ENCODE results near the gene SAMD14.

The SAMD14 gene

DNA sequence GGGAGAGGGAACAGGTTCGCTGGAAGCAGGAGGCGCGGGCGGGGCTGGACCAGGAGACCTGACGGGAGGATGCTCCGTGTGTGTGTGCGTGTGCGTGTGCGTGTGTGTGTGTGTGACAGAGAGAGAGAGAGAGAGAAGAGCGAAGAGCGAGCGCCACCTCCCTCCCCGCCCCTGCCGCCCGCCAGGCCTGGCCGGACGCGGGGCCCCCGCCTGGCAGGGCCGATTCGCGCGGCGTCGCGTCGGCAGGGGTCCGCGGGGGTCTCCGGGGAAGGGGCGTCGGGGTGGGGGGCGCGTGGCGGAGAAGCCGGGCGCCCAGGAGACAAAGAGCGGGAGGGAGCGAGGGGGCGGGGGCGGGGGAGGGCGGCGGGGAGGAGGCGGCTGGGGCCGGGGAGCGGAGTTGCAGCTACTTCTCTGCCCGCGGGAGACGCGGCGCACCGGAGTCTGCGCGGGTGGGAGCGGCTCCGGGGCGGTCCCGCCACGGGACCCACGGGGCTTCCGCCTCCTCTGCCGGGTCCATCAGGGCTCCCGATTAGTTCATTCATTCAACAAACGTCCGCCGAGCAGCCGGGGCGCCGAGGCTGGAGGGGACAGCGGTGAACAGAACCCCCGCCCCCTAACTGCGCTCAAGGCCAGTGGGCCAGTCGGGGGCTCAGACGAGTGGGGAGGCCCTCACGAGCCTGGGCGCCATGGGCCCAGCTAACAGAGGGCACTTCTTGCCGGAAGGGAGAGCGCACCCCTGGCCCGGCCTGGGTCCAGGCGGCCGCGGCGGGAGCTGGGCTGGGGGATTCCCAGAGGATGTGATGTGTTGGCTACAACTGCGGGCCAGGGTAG is at the start of gene SAMD14:
SAMD14 (minus strand) TSS at position 433 of the 831 bp plus-strand sequence. CDS start 5,201 bp downstream, outside the sequence.
- DNase-seq, result no peak

DNA sequence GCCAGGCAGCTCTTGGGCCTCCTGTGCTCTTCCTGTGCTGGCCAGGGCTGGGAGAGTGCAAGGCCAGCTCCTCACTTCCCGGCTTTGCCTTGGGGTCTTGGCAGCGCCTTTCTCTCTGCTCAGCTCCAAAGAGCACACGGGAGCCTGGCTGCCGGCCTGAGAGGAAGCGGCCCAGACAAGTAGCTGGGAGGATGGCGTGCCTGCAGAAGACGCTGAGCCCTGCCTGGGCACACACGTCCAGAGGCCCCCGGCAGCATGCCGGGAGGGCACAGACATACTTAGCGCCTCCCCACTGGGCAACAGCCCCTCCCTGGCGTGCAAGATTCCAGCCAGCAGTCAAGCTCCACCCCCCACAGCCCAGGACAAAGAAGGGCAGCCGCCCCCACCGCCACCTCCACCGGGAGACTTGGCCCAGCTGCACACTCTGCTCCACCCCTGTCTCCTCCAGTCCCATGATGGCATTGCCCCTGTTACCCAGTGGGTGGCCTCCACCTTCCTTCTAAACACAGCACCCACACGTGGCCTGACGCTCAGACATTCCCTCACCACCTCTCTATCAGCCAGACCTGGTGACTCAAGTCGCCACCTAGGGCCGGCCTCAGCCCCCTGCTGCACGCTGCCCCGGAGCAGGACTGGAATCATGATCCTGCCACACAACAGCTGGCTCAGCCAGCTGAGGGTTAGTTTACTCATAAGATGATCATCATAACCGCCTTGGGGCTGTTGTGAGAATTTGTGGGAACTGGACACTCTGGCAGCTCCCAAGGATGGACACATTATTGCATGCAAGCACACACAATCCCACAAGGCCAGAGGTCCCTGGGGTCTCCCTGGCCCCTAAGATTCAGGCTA is 48.2 kb upstream of the SAMD14 start:
- DNase-seq, result no peak

DNA sequence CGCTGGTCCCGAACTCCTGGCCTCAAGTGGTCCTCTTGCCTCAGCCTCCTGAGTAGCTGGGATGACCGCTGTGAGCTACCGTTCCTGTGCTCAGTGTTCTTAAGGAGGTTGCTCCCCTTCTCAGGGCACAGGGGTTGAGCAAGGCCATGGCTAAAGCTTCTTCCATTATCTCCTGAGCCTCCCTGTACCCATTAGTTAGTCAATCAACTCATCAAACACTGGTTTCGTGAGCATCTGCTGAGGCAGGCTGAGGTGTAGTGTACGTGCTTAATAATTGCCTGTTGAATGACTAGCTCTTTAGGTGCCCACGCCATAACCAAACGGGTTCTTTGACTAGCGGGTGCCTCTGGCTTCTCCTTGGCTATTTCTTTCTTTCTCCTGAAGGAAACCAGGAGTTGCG is 47.5 kb upstream of the SAMD14 start:
- no peak for DNase-seq

DNA sequence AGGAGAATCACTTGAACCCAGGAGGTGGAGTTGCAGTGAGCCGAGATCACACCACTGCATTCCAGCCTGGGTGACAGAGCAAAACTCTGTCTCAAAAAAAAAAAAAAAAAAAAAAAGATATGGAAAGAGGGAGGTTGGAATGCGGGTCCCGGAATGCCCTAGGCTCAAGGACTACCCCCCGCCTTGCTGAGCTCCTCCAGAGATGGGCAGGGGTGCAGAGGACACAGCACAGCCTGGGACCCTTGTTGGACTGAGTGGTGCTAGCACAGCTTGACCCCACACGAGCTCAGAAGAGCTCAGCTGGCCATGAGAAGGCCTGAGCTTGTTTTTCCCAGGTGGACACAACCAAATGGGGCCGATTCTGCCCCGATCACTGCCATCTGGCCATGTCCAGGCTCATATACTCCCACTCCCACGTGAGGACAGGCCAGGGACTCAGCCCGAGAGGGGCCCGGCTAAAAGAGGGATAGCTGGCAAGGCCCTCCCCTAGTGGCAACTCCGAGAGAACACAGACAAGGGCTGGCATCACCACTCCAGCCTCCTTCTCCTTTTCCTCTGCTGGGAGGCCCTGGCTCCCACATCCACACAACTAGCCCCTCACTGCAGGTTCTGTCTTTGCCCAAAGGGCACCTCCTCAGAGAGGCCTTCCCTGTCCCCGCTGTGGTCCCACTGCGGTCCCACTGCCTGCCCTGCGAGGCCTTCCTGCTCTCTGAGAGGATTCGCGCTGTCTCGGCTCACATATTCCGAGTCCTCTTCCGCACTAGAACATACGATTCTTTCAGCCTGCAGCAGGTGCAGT is 46.8 kb upstream of the SAMD14 start:
- DNase-seq, result no peak

- no peak for DNase-seq
These were observed 45.3 kb upstream of the SAMD14 start for GRCh38 chr17:50175035-50175807.

DNA sequence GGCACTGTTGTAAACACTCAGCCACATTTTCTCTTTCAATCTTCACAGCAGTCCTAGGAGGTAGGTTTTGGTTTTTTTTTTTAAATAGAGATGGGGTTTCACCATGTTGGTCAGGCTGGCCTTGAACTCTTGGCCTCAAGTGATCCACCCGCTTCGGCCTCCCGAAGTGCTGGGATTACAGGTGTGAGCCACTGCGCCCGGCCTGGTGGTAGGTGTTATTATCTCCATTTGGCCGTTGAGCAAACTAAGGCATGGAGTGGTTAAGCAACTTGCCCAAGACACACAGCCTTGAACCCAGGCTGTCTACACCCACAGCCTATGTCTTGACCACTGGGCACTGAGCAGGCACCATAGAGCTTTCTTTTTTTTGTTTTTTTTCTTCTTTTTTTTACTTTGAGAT is 44.5 kb upstream of the SAMD14 start:
- no peak for DNase-seq

DNA sequence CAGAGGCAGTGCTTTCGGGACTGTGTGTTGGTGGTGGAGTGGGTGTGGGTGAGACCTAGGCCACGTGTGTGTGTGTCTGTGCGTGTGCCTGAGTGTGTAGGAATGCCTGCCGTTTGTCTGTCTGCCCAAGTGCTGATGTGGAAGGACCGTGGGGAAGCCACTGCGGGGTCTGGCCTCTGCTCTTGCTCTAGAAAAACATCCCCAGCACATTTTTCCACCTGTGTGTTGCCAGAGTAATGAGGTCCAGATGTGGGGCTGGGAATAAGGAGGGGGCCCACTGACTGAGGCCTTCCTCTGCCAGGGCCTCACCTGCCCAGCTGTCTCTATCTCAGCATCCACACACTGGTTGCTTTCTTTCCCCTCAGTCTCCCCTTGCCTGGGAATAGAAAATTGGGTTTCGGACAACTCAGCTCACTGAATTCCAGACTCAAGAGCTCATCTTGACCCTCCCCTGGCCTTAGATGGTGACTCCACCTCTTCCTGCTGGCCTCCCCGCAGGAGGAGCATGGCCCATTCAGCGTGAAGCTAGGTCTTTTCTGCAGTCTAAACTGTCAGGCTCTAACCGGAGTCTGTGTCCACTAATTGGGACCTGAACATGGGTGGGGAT is 43.5 kb upstream of the SAMD14 start:
- DNase-seq, result no peak

DNA sequence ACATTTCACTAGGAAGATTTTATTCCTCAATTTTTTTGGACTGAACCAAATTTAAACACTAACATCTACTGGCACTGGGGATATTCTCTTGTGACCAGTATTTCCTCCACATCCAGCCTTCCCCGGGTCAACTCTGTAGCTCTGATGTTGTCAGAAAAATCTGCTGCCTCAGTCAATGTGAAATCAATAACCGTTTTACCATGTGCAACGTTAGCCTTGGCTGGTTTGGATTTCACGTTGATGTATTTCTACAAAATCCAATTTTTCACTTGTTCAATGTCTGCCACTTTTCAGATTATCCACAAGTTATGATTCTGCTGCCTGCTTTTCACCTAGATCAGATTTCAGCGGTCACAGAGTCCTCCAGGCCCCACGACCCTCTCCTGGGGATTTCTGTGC is 43.0 kb upstream of the SAMD14 start:
- no peak for DNase-seq

DNA sequence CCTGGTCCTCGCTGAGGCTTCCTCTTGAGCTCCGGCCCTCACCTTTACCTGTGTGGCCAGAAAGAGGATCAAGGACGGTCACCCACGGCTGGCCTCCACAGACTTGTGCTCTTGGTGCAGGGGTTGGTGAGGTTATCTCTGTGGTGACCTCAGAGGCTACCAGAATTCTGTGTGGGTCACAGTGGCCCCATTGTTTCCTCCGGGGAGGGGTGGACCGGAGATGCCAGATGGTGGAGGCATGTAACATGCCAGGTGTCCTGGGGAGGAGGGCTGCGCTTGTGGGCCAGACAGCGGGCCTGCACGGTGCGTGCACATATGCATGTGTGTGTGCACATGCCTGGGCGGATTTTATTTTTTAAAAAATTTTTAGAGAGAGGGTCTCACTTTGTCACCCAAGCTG is 42.2 kb upstream of the SAMD14 start:
- no peak for DNase-seq

GRCh38 chr17:50171371-50172071 is 41.6 kb upstream of the SAMD14 start:
- DNase-seq, result no peak

DNA sequence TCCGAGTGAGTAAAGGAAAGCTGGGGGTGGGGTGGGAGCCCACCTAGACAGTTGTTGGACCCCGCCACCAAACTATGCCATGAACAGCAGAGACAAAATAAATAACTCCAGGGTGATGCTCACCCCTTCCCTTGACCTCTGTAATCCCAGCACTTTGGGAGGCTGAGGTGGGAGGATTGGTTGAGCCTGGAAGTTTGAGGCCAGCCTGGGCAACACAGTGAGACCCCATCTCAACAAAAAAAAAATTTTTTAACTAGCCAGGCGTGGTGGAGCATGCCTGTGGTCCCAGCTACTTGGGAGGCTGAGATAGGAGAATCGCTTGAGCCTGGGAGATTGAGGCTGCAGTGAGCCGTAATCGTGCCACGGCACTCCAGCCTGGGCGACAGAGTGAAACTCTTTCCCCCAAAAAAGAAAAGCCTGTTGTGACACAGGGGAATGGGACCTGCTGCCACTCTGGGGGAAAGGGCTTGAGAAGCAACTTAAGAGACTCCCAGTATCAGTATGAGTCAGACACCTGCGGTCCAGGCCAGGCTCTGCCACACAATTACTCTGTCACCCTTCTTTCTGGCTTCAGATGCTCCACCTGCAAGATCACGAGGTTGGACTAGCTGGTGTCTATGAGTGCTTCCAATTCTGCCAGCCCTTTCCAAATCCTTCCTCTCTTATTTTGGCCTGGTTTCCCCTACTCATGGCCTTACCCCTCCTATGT is 40.9 kb upstream of the SAMD14 start:
- DNase-seq, result no peak

DNA sequence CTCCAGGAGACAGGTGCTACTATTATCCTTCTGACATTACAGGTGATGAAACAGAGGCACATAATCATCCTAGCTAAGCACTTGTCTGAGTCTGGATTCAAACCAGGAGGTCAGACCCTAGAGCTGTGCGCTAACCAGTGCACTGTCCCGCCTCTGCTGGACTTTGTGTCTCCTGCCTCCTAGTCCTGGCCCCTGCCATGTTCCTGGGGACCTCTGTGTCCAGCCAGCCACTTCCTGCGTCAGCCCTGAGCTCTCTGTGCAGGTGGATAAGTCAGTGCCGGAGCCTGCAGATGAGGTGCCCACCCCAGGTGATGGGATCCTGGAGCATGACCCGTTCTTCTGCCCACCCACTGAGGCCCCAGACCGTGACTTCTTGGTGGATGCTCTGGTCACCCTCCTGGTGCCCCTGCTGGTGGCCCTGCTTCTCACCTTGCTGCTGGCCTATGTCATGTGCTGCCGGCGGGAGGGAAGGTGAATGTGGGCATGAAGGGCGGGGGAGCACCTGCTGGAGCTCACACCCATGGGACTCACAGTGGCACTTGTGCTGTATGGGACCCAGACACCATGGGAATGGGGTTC is 40.0 kb upstream of the SAMD14 start:
- DNase-seq, result no peak

DNA sequence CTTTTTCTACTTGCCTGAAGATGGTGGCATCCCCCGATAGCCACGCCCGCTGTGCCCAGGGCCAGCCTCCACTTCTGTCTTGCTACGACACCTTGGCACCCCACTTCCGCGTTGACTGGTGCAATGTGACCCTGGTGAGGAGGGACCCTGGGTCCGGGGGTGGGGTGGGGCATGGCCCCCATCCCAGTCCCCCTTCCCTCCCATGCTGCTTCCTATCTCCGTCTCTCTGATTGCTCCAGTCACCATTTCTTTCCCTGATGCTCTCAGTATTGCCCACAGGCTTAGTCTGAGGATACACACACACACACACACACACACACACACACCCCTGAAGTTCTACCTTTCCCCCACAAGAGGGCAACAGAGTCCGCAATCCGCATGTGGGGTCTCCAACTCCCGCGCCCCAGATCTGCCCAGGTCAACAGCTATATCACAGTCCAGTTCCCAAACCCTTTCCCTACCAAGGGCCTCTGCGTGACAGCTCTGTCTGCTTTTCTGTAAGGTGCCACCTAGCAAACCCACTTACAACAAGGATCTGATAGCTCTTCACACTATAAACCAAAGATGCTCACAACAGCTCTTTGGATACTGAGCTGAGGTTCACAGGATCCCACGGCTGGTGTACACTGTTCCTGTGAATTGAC is 39.3 kb upstream of the SAMD14 start:
- DNase-seq, result no peak

DNA sequence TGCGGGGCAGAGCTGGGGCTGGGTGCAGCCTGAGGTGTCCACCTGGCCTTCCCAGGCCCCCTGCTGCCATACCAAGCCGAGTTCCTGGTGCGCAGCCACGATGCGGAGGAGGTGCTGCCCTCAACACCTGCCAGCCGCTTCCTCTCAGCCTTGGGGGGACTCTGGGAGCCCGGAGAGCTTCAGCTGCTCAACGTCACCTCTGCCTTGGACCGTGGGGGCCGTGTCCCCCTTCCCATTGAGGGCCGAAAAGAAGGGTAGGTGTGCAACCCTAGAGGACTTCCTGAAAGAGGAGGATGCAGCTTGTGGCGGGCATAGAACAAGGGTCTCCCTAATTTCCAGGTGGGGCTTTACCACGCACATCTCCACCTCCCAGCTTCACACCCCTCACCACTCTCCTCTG is 38.4 kb upstream of the SAMD14 start:
- DNase-seq, result no peak

GRCh38 chr17:50167371-50167770 is 37.4 kb upstream of the SAMD14 start:
- DNase-seq, result no peak

- DNase-seq, result no peak
These were observed 36.7 kb upstream of the SAMD14 start for GRCh38 chr17:50166518-50167181.

- no peak for DNase-seq
These were observed 36.0 kb upstream of the SAMD14 start, which contains the start of gene SGCA for GRCh38 chr17:50165867-50166517. SGCA (plus strand) TSS chr17:50166005; CDS start chr17:50166041, 36 bp downstream.

DNA sequence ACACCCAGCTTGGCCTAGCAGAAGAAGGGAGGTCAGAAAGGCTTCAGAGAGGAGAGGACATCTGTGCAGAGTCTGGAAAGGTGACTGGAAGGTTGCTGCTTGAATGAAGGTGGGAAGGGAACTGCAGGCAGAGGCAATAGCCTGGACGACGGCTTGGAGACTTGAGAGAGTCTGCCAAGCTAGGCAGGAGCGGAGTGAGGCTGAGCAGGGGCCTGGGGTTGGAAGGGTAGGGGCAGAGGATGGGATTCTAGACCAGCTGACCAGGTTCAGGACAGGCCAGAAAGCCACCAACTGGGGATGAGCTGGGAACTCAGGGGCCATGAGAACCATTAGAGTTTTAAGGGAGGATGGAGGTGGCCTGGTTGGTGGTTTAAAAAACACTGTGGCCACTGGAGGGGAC is 35.5 kb upstream of the SAMD14 start:
- no peak for DNase-seq
